Heart right ventricle (tissue), 16 donors: ENCODE measurements around the gene NOXA1. TPM values are rescaled to one million over a fixed set of nuclear protein-coding genes. Genes with fewer than 3 reads are reported as not detected.

Experiments
- ATAC-seq, 8 donors: fragments of 200-7000 bp; cut with Tn5 transposase; one replicate each; pipeline ENCODE4 v1.9.1; 2020; ENCODE audit warnings: mild to moderate bottlenecking in 8 of 8, moderate library complexity in 8 of 8, moderate number of reproducible peaks in 1 of 8
- DNase-seq, 2 donors: peaks; one replicate each; pipeline ENCODE4 v3.0.0-alpha.2; 2020
- H3K27ac ChIP-seq, 10 donors: fragments of 200-600 bp; sonication (generic) in 2 of 10; one replicate each; pipeline versions ENCODE4 v1.5.0 to v1.8.0; 2020 to 2022; ENCODE audit warnings: mild to moderate bottlenecking in 3 of 10
- H3K27me3 ChIP-seq, 7 donors: fragments of 200-600 bp; one replicate each; pipeline ENCODE4 v1.8.0; 2021 to 2022; ENCODE audit warnings: mild to moderate bottlenecking in 2 of 7
- H3K36me3 ChIP-seq, 9 donors: fragments of 200-600 bp; sonication (generic) in 1 of 9; one replicate each; pipeline versions ENCODE4 v1.5.0 to v1.8.0; 2020 to 2022; ENCODE audit warnings: mild to moderate bottlenecking in 2 of 9
- H3K4me1 ChIP-seq, 9 donors: fragments of 200-600 bp; sonication (generic) in 1 of 9; one replicate each; pipeline versions ENCODE4 v1.5.0 to v1.8.0; 2020 to 2022; ENCODE audit warnings: mild to moderate bottlenecking in 4 of 9
- H3K4me3 ChIP-seq, 10 donors: fragments of 200-600 bp; sonication (generic) in 2 of 10; one replicate each; pipeline versions ENCODE4 v1.5.0 to v1.8.0; 2020 to 2022; ENCODE audit warnings: mild to moderate bottlenecking in 7 of 10, moderate library complexity in 2 of 10
- H3K9me3 ChIP-seq, 11 donors: fragments of 200-600 bp in 10 of 11; sonication (generic) in 2 of 11; one replicate each; pipeline versions ENCODE4 v1.5.0 to v1.8.0; 2013 to 2022; ENCODE audit warnings: mild to moderate bottlenecking in 2 of 11, control low read depth in 1 of 11, moderate library complexity in 1 of 11
- CTCF ChIP-seq, 9 donors: fragments of 200-600 bp; sonication (generic) in 2 of 9; IDR thresholded peaks; one replicate each; pipeline versions ENCODE4 v1.5.0 to v1.8.0; 2021 to 2022; ENCODE audit warnings: antibody characterized with exemption in 9 of 9, mild to moderate bottlenecking in 5 of 9, moderate library complexity in 1 of 9
- WGBS, 2 donors: extraction: QIAGEN DNeasy Blood & Tissue Kit; methylation state at CpG; one replicate each; pipeline ENCODE4 v1.1.7; 2013; ENCODE audit warnings: inconsistent platforms in 1 of 2; 5-methylcytosine and 5-hydroxymethylcytosine counted together
- intact Hi-C, 10 donors: fragments of 100-400 bp; cut with DNase I; formaldehyde crosslinking; loops; one replicate each; pipeline versions ENCODE4 v1.11.1 to v1.14.2; 2022
- polyA plus RNA-seq, 2 donors: library from polyadenylated mRNA; stranded (reverse); fragments of 200-250 nt; gene quantifications; one replicate each; pipeline ENCODE4 v1.2.3, GENCODE V29; 2013
- total RNA-seq, 10 donors: library from RNA; stranded (reverse); fragmentation: NEBNext Ultra II Directional in 3 of 10; extraction: Animal tissue kit (Norgen Biotek cat#: 25700) in 3 of 10; gene quantifications; one replicate each; pipeline versions ENCODE4 v1.2.1 to v1.2.4, GENCODE V29; 2021 to 2023
- donor health status: Arrhythmogenic right ventricular cardiomyopathy.
- donor health status: ischemic (EF 13 %, LVEDD 7.1; RV severe dilation, severe dysfunction).
- donor health status: healthy with polysubstance abuse.
- donor health status: DM: no; HTN: yes; CAD: no.
- donor health status: DM: no; HTN: no; CAD: no.
- donor health status: ischemic (EF 25% LVEDD 6.9; RV normal size, moderate dysfunction).
- donor health status: ischemic (EF 25% LVEDD 5.7; RV mildly dilated, moderate dysfunction).
- donor health status: healthy.
- donor health status: DM: yes; HTN: yes; CAD: no.
- donor health status: Ischemic cardiomyopathy.
- donor health status: ischemic (EF 35%, LVEDD 5.7; RV mildly dilated, moderate dysfunction).
- donor health status: nonischemic (EF 11% LVEDD 7.7; RV severe dilation, severe dysfunction).
- donor health status: DM: yes; HTN: yes; CAD: no.
- donor health status: PGD.
- donor health status: ischemic (EF 29% LVEDD 5.4; RV normal size, mild dysfunction).
- donor health status: nonischemic (EF 23%, LVEDD 6.1; RV moderate dilation, normal function).

The NOXA1 gene
- total and polyA plus RNA-seq, 12 donors, result 0.62 to 10.6 (median 3.0) TPM

DNA sequence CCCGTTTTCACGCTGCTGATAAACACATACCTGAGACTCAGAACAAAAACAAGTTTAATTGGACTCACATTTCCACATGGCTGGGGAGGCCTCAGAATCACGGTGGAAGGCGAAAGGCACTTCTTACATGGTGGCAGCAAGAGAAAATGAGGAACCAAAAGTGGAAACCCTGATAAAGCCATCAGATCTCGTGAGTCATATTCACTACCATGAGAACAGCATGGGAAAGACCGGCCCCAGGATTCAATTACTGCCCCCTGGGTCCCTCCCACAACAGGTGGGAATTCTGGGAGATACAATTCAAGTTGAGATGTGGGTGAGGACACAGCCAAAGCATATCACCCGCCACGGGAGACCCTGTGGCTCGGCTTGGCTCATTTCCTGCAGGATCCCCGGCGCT, 20.4 kb upstream of the NOXA1 start:
- WGBS, 2 donors, result 89 to 90% methylated on average over 11 of the region's 11 CpGs
- intact Hi-C loops, result no loop called here
- DNase-seq, result no peak
- Histone ChIP-seq H3K36me3 (no peaks in the 10 kb centered on the region), H3K9me3 (peaks cover 0 to under 1% (median 0%) of the 10 kb centered on the region in 11 donors), H3K27me3 (peaks cover 0 to 19% (median 0%) of the 10 kb centered on the region in 7 donors), H3K27ac (no peak overlapping the region), H3K4me1 (peaks cover 6 to 25% (median 17%) of the 10 kb centered on the region in 9 donors), H3K4me3 (no peak overlapping the region)
- TF ChIP-seq CTCF (IDR thresholded peaks at IDR 0.05), result no peak
- no peak for ATAC-seq

GRCh38 chr9:137403269-137403668, 19.9 kb upstream of the NOXA1 start:
- H3K4me3 ChIP-seq, result no peak overlapping the region
- no peaks in the 10 kb centered on the region for H3K36me3 ChIP-seq
- H3K27me3 ChIP-seq, result peaks cover 0 to 22% (median 0%) of the 10 kb centered on the region in 7 donors
- intact Hi-C loops, result no loop called here
- no peak for ATAC-seq
- no peak for DNase-seq
- TF ChIP-seq CTCF (IDR thresholded peaks at IDR 0.05), result no peak
- no peaks in the 10 kb centered on the region for H3K9me3 ChIP-seq
- H3K4me1 ChIP-seq, result peaks cover 6 to 27% (median 20%) of the 10 kb centered on the region in 9 donors
- WGBS, 2 donors, result 94 to 97% methylated on average over 15 of the region's 15 CpGs
- H3K27ac ChIP-seq, result no peak overlapping the region

DNA sequence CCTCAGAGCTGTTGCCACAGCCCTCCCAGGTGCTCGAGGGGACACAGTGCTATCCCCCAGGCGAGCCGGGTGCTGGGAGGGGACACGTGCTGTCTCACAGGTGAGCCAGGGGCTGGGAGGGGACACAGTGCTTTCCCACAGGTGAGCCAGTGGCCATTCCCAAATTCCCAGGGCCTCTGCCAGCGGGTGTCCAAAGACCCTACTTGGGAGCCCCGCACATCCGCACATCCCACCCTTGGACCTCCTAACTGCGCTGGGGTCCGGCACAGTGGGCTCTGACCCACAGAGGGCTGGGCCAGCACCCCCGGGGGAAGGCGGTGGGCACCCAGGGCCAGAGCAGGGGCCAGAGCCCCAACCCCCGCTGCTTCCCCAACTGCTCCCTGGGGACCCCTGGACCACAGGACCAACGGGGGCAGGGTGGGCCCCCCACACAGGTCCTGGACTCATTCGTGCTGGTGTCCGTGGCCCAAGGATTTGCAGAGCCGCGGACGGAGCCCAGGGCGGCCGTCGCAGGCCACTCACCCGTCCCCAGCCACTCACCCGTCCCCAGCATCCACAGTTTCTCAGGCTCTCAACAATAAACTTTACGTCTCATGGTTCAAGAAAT, 18.1 kb upstream of the NOXA1 start:
- no peak overlapping the region for H3K4me3 ChIP-seq
- WGBS, 2 donors, result 94 to 97% methylated on average over 24 of the region's 24 CpGs
- intact Hi-C loops, result loop anchor here in 6 of 10 donors (5.0 kb wide), 2 partner anchors 103 to 113 kb away; partner anchors contain the start of gene NRARP (in 3 of the 6)
- H3K27me3 ChIP-seq, result peaks cover 0 to 22% (median 0%) of the 10 kb centered on the region in 7 donors
- no peak for TF ChIP-seq CTCF (IDR thresholded peaks at IDR 0.05)
- ATAC-seq (no peak), DNase-seq (no peak)
- H3K9me3 ChIP-seq, result no peaks in the 10 kb centered on the region
- no peaks in the 10 kb centered on the region for H3K36me3 ChIP-seq
- peaks cover 6 to 31% (median 20%) of the 10 kb centered on the region in 9 donors for H3K4me1 ChIP-seq
- H3K27ac ChIP-seq, result no peak overlapping the region

DNA sequence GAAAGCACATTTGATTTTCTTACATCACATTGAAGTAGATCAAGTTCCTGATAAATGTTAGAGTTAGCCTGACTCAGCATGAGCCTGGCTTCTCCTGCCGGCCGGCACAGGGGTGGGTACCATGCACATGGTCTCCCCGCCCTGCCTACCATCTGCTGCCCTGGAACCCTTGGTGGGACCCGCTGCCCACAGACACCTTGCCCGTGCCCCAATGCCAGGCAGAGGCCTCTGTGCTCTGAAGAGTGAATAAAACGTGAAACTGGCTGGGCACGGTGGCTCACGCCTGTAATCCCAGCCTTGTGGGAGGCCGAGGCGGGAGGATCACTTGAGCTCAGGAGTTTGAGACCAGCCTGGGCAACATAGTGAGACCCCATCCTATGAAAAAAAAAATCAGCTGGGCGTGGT, 17.5 kb upstream of the NOXA1 start:
- no peak overlapping the region for H3K4me3 ChIP-seq
- DNase-seq (no peak), ATAC-seq (no peak)
- no peak for TF ChIP-seq CTCF (IDR thresholded peaks at IDR 0.05)
- no peak overlapping the region for H3K27ac ChIP-seq
- 94 to 98% methylated on average over 11 of the region's 11 CpGs for WGBS, 2 donors
- peaks cover 6 to 37% (median 22%) of the 10 kb centered on the region in 9 donors for H3K4me1 ChIP-seq
- H3K27me3 ChIP-seq, result peaks cover 0 to 22% (median 0%) of the 10 kb centered on the region in 7 donors
- no peaks in the 10 kb centered on the region for H3K36me3 ChIP-seq
- no peaks in the 10 kb centered on the region for H3K9me3 ChIP-seq
- intact Hi-C loops, result loop anchor here in 9 of 10 donors (2.0 to 5.0 kb wide), 3 partner anchors 103 to 113 kb away; partner anchors contain the start of gene NRARP (in 3 of the 9)
